Stimulated activated CD8-positive, alpha-beta memory T cell treated with anti-CD3 and anti-CD28 coated beads, Interleukin-15, amount 100 ng/mL, for 4 hours (primary cell): Measurements from ENCODE around the gene BET1L.

Source experiments
- DNase-seq, 2 donors: peaks; one replicate each; pipeline ENCODE4 v3.0.0-alpha.2; 2020; ENCODE audit warnings: low read depth in 2 of 2

Gene BET1L

DNA sequence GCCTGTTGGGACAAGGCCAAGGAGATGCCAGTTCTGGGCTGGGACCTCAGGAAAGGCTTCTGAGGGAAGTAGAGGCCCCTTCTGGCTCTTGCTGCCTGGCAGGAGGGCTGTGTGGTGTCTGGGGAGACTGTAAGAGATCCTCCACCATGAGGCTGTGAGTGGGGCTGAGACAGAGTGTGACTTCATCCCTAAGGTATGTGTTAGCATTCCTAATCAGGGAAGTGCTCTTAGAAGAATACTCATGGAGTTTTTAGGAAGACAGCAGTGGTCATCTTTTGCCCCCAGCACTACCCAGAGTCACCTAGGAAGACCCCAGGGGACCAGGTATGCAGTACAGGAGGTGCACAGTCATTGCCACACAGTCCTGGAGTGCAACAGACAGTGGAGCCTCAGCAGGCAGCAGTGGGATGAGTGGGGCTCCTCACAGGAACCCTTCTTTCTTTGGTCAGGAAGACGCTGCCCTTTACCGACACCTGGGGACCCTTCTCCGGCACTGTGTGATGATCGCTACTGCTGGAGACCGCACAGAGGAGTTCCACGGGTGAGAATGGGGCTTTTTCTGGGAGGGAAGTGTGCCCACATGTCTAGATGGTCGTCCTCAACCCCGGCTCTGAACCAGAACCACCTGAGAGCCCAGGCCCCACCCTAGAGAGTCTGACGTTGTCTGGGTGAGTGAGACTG lies 3.1 kb upstream of the BET1L start:
- no peak for DNase-seq

DNA sequence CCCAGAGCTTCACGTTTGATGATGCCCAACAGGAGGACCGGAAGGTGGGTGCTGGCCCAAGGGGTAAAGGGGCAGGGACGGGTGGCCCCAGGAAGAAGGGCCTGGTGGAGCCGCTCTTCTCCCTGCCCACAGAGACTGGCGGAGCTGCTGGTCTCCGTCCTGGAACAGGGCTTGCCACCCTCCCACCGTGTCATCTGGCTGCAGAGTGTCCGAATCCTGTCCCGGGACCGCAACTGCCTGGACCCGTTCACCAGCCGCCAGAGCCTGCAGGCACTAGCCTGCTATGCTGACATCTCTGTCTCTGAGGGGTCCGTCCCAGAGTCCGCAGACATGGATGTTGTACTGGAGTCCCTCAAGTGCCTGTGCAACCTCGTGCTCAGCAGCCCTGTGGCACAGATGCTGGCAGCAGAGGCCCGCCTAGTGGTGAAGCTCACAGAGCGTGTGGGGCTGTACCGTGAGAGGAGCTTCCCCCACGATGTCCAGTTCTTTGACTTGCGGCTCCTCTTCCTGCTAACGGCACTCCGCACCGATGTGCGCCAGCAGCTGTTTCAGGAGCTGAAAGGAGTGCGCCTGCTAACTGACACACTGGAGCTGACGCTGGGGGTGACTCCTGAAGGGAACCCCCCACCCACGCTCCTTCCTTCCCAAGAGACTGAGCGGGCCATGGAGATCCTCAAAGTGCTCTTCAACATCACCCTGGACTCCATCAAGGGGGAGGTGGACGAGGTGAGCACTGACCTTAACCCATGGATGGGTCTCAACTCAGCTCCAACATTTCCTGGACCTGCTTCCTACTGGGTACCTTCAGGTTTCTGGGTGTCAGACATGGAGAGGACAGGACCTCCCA lies 2.3 kb upstream of the BET1L start:
- no peak for DNase-seq

DNA sequence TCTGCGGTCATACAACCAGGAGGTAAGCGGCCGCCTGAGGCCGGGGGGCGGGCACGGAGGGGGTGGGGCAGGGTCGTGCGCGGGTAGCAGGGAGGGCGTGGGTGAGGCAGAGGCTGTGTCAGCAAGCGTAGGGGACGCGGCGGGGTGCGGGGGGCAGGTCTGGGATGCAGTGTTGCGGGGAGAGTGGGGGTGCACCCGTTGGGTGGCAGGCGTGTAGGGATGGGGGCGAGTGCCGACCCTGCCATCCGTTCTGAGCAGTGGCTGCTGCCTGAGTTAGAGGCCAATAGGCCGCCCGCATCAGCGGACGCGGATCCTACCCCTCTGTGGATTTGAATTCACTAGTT lies 1.7 kb upstream of the BET1L start:
- no peak for DNase-seq

DNA sequence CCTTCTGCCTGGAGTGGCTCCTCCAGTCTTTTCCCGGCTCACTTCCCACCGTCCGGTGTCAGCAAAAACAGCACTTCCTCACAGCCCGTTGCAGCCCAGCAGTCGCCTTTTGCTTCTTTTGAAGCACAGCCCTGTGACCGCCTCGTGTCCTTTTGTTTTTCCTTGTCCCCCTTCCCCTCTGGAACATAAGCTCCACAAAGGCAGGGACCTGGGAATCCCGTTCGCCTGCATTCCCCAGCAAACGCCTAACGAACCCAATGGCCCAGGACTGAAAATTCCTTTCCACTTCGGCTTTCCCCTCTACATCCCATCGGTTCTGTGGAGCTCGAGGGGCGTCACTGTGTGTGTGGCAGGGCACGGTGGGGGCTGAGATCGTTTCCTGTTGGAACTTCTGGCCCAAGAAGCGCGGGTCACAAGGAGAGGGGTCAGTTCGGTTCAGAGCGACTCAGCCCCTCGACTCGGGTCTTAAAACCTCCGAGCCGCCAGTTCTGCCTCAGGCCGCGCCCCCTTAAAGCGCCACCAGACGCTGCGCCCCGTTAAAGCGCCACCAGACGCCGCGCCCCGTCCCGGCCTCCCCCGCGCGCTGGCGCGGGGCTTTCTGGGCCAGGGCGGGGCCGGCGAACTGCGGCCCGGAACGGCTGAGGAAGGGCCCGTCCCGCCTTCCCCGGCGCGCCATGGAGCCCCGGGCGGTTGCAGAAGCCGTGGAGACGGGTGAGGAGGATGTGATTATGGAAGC lies 1.1 kb upstream of the BET1L start:
- DNase-seq: peak; percentile 65 to 68

DNA sequence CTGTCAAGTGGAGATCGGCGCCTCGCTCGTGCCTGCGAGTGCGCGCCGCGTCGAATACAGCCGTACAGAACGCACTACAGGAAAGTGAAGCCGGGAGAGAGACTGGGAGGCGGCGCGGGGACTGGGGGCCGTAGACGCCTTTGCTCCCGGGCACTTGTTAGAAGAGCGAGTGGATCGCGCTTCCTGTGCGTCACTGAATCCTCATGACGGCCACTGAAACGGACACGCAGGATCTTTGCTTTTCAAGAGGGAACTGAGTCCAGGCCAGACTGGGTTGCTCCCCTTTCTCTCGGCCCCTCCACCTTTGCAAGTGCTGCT lies 623 bp upstream of the BET1L start:
- no peak for DNase-seq

DNA sequence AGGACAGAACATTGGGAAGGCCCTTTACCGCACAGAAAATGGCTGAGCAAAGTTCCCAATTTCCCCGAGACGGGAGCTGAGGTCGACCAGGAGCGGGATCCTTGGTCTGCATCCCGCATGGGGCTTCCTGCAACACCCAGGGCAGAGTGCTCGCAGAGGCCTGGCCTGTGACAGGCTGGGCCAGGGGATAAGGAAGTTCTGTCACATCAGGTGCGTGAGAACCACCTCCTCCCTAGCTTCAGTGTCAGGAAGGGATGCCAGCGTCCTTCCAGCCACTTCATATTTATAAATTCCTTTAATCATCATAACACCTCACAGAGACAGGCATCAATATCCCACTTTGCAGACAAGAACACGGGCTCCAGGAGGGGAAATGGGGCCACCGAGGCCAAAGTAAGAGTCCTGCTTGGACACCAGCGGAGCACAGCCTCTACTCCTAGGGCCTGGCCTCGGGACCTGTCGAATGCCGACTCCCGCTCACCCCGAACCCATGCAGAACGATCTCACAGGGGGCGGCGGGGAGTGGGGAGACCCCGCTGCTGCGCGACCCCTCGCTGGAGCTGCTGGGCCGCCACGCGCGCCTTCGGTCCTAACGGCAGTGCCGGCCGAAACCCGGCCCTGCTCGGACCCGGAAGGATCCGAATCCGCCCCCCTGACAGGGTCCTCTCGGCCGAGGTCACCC lies 532 bp downstream of the BET1L start:
- no peak for DNase-seq

DNA sequence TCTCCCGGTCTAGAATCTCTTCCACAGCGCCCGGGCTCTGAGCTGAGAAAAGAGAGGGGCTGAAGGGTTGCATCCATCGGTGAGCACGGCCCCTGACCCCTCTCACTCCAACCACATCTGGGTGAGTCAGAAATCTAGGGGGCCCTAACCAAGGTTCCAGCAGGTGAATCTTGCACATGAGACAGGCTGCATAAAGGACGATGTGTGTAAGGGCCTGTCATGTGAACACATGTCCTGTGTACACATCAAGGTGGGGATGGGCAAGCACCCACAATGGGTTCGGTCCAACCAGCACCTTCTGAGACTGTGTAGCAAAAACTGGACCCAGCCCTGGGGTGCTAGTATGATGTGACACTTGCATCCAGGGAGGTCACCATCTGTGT lies 1.2 kb downstream of the BET1L start:
- DNase-seq: no peak

DNA sequence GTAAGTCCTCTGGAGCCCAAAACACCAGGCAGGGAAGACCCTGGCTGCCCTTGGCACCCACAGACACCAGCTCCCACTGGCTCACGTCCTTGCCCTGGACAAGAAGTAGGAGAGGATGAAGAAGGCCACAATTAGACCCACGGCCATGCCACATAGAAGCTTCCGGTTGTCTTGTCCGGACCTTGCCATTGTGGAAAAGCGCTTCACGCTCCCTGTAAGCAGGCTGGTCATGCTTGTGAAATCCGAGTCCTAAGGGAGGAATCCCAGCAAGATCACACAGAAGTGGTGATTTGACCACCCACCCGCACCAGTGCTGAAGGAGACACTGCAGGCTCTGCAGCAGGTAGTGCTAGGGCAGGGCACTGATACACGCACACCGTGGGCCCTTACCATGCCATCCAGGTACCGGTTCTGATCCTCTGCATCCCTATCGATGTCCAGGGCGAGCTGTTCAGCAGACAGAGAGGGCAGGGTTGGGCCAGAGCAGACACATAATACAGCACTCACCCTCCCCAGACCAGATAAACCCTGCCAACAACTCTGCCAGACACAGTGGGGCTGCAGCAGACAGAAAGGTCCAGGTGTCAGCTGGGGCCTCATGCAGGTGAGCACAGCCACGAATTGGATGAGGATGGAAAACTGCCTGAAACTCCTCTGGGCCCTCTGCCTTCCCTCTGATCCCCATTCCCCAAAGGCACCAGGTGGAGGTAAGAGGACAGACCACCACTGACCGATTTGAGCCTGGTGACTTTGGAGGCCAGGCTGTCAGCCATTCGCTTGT lies 1.8 kb downstream of the BET1L start:
- no peak for DNase-seq

DNA sequence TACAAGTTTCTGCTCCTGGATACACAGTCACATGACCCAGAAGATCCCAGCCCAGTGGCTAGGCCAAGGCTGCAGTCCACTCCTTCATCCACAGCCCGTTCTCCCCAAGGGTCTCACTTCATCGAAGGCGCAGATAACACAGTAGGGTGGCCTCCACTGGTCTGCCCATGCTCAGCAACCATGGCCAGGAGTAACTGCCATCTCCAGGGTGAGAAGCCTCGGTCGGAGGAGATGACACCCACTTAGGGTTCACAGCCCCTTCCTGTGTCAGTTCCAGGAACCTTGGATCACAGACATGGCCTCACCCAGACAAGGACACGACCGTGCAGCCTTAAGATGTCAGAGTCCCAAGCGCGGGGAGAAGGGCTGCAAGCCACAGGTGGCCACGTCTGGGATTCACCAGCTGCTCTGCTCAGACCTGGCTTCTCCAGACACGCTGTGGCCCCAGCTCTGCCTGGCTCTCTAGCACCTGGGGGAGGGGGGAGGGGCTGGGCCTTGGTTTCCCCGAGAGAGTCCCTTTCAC lies 2.6 kb downstream of the BET1L start:
- no peak for DNase-seq

DNA sequence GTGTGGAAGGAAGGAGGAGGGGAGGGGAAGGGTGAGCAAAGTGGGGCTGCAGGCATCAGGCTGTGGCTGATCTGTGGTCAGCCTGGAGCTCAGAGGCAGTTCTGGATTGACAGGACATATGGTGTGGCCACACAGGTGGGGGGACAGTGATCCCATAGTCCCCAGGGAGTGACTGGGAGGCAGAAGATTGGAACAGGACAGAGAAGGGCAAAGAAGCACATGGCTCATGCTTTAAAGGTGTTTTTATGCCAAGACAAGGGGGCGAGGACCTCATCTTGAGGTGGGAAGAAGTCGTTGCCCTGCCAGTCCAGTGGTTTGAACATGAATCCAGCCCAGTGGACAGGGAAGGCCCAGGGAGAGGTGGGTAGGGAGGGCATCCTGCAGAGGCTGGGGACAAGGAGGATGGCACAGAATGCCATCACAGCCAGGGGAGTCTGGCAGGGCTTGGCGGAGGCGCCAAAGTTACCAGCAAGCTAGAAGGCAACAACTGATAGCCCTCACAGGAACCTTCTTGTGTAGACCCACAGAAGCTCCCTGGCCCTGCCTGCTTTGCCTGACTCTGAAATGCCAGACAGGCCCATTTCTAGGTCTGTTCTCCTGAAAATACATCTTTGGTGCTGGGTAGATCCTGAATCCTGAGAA lies 3.1 kb downstream of the BET1L start:
- no peak for DNase-seq

DNA sequence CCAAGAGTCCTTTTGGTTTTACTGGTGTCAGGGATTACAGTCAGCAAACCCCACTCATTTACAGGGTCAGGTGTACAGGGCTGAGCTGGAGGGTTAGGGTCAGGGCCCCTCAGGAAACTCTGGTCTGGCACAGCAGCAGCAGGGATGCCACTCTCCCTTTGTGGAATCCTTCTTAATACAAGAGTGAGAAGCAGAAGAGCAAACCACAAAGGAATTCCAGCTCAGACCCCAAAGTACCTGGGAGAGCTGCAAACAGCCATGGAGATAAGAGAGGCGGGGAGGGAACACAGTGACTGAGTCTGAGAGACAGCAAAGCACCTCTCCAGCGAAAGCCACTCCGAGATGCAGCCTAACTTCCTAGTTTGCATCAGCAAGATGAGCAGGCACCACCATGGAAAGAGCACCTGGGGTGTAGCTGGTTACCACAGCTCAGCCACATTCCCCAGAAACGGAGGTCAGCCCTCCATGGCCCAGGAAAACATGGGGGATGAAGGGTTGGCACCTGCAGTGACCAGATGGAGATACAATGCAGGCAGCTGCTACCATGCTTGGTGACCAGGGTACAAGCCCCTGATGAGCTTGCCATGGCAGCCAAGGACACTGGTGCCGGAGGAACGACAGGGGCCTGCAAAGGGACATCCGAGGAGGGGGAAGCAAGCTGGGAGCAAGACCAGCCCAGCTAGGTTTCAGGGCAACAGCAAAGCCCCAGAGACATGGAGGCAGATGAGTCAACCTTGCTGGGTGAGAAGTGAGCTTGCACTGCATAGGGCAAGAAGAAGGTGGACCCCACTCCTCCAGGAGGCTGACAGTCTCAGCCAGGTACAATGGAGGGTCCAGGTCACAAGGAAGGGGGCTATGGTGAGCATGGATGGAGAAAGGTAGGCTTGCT lies 3.9 kb downstream of the BET1L start:
- no peak for DNase-seq

DNA sequence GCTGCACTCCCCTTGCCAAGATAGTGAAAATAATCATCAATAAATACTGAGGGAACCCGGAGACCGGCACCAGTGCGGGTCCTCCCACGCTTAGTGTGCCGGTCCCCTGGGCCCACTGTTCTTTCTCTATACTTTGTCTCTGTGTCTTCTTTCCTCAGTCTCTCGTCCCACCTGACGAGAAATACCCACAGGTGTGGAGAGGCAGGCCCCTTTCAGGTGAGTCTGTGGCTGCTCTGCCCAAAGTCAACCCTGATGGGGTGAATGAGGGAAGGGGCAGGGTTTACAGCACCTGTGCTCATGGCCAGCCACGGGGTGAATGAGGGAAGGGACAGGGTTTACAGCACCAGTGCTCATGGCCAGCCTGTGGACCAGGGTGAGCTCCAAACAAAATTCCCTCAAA lies 4.7 kb downstream of the BET1L start:
- DNase-seq: no peak

DNA sequence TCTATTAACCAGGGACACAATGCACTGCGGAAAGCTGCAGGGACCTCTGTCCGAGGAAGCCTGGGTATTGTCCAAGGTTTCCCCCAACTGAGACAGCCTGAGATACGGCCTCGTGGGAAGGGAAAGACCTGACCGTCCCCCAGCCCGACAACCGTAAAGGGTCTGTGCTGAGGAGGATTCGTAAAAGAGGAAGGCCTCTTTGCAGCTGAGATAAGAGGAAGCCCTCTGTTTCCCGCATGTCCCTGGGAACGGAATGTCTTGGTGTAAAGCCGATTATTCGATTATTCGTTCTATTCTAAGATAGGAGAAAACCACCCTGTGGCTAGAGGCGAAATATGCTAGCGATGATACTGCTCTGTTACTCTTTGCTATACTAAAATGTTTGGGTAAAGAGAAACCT lies 5.2 kb downstream of the BET1L start:
- DNase-seq: no peak

DNA sequence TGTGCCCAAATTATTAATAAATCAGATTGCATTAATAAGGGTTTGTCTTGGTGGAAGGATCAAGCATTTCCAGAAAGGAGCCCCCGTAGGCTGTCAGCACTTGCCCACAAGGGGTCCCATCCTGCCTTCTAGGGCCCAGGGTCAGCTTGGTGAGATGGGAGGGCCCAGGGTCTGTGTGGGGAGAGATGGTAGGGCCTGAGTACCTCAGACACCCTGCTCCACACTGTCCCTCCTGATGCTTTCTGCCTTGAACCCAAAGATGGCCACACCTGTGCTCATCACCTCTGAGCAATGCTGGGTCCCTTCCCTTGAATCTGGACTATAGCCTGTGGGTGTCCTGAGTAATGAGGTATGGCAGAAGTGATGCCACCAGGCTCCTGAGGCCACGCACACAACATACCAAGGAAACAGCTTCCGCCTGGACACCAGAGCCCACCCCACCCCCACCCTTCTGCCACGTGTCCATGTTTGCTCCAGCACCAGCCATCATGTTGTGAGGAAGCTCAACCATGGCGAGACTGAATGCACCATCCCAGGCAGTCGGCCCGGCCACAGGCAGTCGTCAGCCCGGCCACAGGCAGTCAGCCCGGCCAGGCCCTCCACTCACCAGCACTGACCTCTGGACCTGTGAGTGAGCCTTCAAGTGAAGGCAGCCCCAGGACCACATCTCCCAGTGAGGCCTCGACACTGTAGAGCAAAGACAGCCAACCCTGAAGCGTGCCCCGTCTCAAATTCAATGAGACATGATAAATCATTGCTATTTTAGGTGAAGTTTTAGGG lies 6.8 kb downstream of the BET1L start:
- no peak for DNase-seq

DNA sequence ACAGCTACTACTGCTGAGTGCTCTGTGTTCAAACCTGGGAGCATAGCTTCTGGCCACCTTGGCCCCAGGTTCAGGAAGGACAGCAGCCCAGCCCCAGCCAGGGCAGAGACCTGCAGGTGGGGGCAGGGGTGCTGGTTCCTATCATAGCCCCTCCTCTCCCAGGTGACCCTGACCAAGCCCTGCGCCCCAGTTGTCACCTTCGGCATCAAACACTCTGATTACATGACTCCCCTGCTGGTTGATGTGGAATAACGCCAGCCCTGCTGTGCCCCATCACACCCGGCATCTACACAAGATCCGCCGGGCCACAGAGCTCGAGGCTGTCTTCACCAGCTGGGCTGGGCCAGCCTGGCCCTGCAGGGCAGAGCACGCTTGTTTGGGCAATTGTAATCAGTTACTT lies 7.4 kb downstream of the BET1L start:
- no peak for DNase-seq

DNA sequence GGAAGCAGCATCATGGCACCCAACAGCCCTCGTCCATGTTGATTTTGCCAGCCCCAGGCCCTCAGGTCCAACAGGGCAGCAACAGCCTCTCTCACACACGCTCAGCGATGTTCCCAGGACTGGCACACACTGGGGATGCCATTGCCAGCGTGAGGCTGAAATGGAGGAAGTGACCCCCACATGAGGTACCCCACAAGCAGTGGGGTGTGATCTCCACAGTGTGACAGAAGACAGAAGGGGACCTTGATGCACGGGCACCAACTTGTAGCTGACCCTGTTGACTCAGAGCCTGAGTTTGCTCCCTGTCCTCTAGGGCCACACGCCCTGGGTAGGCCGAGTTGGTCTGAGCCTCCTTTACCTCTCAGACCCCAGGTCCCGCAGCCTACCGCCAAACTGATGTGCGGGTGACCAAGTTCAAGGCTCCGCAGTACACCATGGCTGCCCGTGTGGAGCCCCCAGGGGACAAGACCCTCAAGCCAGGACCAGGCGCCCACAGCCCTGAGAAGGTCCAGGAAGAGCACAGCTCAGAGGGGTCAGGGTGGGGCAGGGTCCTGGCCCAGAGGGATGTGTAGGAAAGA lies 8.1 kb downstream of the BET1L start:
- no peak for DNase-seq

DNA sequence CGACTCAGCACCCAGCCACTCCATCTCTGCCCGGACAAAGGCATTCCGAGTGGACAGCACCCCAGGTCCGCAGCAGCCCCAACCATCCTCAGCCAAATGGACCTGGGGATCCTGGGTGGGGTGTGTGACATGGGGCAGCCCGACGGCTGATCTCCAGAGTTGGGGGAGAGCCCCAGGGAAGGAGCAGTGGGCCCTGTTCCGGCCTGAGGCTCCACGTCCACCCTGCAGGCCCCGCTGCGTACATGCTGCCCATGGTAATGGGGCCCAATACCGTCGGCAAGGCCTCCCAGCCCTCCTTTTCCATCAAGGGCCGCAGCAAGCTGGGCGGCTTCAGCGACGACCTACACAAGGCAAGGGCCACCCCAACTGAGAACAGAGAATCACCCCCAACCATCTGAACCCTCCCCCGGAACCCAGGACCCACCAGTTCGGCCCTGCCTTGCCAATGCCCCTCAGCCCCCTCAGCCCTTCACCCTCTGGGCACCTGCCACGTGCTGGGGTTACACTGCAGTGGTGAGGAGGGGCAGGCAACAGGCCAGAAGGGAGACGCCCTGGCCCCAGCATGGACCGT lies 8.9 kb downstream of the BET1L start:
- no peak for DNase-seq

DNA sequence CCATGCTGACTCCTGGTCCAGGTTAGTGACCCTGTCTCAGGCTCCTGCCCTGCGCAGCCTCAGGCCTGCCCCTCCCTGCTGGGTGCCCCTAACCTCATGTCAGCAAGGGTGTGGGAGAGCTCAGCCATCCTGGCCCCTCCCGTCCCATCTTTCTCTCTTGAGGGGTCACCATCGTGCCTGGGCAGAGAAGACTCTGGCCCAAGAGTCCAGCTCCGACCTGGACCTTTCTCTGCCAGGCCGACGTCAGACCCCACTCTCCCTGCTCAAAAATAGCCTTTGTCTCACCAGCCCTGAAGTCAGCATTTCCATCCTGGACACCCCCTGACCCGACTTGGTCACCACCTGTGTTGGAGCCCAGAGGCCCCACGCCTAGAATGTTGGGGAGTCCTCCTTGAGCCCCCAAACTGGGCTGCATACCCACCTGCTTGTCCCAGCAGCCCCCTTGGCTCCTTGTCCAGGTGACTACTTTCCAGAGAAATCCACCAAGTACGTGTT lies 9.4 kb downstream of the BET1L start:
- no peak for DNase-seq
